Neural crest cell (in vitro differentiated cells): ENCODE measurements around the gene GPR153. TPM values are rescaled to one million over a fixed set of nuclear protein-coding genes. Genes with fewer than 3 reads are reported as not detected.

Experiments
- DNase-seq: peaks from one replicate; pipeline ENCODE4 v3.0.0; 2021; ENCODE audit warnings: low read depth, mixed read lengths, low spot score
- H3K27ac Mint-ChIP-seq: one replicate; pipeline ENCODE4 v1.8.0; 2021; ENCODE audit warnings: mild to moderate bottlenecking, mixed read lengths; ENCODE audit not compliant: unreplicated experiment
- H3K27me3 Mint-ChIP-seq: 2 replicates; pipeline ENCODE4 v1.8.0; 2021; ENCODE audit warnings: low read depth, mild to moderate bottlenecking, mixed read lengths
- H3K36me3 Mint-ChIP-seq: 2 replicates; pipeline ENCODE4 v1.8.0; 2021; ENCODE audit warnings: low read depth, mild to moderate bottlenecking, mixed read lengths
- H3K4me1 Mint-ChIP-seq: 2 replicates; pipeline ENCODE4 v1.8.0; 2021; ENCODE audit warnings: mixed read lengths
- H3K4me3 Mint-ChIP-seq: one replicate; pipeline ENCODE4 v1.8.0; 2021; ENCODE audit warnings: mild to moderate bottlenecking, mixed read lengths
- H3K9me3 Mint-ChIP-seq: 2 replicates; pipeline ENCODE4 v1.8.0; 2021; ENCODE audit warnings: mixed read lengths
- total RNA-seq: library from RNA; stranded (reverse); gene quantifications from 2 replicates; pipeline ENCODE4 v1.2.1, GENCODE V29; 2021
- TF ChIP-seq, protein P1 (sequence below): fragments of 200-600 bp; sonication (generic); conservative IDR thresholded peaks from 2 replicates; pipeline ENCODE4 v1.5.0; 2021; ENCODE audit warnings: antibody characterized with exemption, mild to moderate bottlenecking

GPR153 gene
- total RNA-seq, 1 donor from 2014 or later = 28.1 TPM

DNA sequence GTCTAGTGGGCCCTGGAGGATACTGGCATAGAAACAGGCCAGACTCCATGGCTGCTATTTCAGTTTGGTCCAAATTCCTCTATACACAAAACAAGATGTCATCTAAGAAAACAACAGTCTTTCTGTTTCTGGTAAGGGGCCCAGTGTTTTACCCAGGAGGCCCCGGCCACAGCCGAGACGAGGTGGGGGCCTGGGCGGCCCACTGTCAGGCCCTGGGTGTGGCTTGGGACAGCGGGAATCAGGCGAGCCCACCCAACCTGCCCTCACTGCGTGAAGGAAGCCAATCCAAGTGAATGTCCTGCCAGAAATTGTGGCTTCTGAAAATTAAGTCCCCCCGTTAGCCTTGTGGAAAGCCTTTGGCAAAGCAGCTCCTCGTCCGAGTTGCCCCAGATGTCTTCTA, 31.2 kb upstream of the GPR153 start:
- H3K36me3 Mint-ChIP-seq = peaks cover 11% of the 10 kb centered on the region
- no peak overlapping the region for H3K27ac Mint-ChIP-seq
- H3K4me3 Mint-ChIP-seq = no peak overlapping the region
- no peaks in the 10 kb centered on the region for H3K9me3 Mint-ChIP-seq
- no peak for DNase-seq
- no peaks in the 10 kb centered on the region for H3K27me3 Mint-ChIP-seq
- H3K4me1 Mint-ChIP-seq = peaks cover 13% of the 10 kb centered on the region
- TF ChIP-seq, protein P1, sequence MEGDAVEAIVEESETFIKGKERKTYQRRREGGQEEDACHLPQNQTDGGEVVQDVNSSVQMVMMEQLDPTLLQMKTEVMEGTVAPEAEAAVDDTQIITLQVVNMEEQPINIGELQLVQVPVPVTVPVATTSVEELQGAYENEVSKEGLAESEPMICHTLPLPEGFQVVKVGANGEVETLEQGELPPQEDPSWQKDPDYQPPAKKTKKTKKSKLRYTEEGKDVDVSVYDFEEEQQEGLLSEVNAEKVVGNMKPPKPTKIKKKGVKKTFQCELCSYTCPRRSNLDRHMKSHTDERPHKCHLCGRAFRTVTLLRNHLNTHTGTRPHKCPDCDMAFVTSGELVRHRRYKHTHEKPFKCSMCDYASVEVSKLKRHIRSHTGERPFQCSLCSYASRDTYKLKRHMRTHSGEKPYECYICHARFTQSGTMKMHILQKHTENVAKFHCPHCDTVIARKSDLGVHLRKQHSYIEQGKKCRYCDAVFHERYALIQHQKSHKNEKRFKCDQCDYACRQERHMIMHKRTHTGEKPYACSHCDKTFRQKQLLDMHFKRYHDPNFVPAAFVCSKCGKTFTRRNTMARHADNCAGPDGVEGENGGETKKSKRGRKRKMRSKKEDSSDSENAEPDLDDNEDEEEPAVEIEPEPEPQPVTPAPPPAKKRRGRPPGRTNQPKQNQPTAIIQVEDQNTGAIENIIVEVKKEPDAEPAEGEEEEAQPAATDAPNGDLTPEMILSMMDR = no peak

- no peak for DNase-seq
- no peak overlapping the region for H3K4me3 Mint-ChIP-seq
- peaks cover 6% of the 10 kb centered on the region for H3K36me3 Mint-ChIP-seq
- H3K9me3 Mint-ChIP-seq = no peaks in the 10 kb centered on the region
- H3K4me1 Mint-ChIP-seq = peaks cover 13% of the 10 kb centered on the region
- TF ChIP-seq, protein P1 = no peak
- H3K27ac Mint-ChIP-seq = no peak overlapping the region
- H3K27me3 Mint-ChIP-seq = no peaks in the 10 kb centered on the region
Observed at GRCh38 chr1:6288665-6289064, 27.8 kb upstream of the GPR153 start.

GRCh38 chr1:6288026-6288425, 27.1 kb upstream of the GPR153 start:
- TF ChIP-seq, protein P1 = no peak
- H3K27ac Mint-ChIP-seq = peak overlapping the region; percentile 43

GRCh38 chr1:6287431-6287886, 26.6 kb upstream of the GPR153 start:
- H3K4me1 Mint-ChIP-seq = peaks cover 13% of the 10 kb centered on the region
- DNase-seq = no peak
- H3K9me3 Mint-ChIP-seq = no peaks in the 10 kb centered on the region
- no peak overlapping the region for H3K4me3 Mint-ChIP-seq
- H3K27ac Mint-ChIP-seq = peak overlapping the region; percentile 43
- H3K27me3 Mint-ChIP-seq = no peaks in the 10 kb centered on the region
- no peaks in the 10 kb centered on the region for H3K36me3 Mint-ChIP-seq
- TF ChIP-seq, protein P1 = no peak

More at GRCh38 chr1:6288026-6288425, 27.1 kb upstream of the GPR153 start:
- Mint-ChIP-seq H3K27me3 (no peaks in the 10 kb centered on the region), H3K4me3 (no peak overlapping the region), H3K9me3 (no peaks in the 10 kb centered on the region), H3K4me1 (peaks cover 13% of the 10 kb centered on the region), H3K36me3 (peaks cover under 1% of the 10 kb centered on the region)
- no peak for DNase-seq

GRCh38 chr1:6287029-6287428, 26.1 kb upstream of the GPR153 start:
- TF ChIP-seq, protein P1 = no peak
- Mint-ChIP-seq H3K4me3 (no peak overlapping the region), H3K9me3 (no peaks in the 10 kb centered on the region), H3K4me1 (peaks cover 9% of the 10 kb centered on the region), H3K36me3 (no peaks in the 10 kb centered on the region), H3K27ac (no peak overlapping the region), H3K27me3 (no peaks in the 10 kb centered on the region)
- no peak for DNase-seq
